ENCODE results near the gene IL12RB2. TPM values are rescaled to one million over a fixed set of nuclear protein-coding genes. Genes with fewer than 3 reads are reported as not detected.
"Not testable (repeated sequence)": the region's sequence is repeated elsewhere in the genome, so short reads cannot be mapped to it uniquely, and the experiment has no call there.

The IL12RB2 gene
- total RNA-seq, 2 donors from 2014 or later: 1.3 to 3.3 TPM

DNA sequence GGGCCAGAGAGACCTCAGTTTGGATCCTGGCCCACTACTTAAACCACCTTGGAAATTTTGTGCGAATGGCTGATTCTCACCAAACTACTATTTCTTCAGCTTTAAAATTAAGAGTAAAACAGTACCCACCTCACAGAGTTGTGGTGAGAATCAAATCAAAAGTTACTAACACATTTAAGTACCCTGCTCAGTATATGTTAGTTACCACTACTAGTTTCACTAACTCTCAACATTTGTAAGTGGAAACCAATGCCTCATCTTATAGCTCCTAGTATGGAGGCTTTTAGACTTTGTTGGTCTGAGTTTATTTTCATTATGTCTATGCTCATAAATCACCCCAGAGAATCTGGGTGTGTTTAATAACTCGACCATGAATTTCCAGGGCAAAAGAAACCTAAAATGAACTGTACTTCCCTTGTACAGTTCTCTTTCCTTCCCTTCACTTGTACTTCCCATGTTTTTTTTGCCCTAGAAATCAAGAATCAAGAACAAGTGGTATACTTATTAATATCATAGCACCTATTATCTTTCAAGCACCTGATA lies 134.1 kb downstream of the IL12RB2 start:
- peaks cover 5% of the 10 kb centered on the region for H3K4me1 ChIP-seq
- TF ChIP-seq, protein P1, sequence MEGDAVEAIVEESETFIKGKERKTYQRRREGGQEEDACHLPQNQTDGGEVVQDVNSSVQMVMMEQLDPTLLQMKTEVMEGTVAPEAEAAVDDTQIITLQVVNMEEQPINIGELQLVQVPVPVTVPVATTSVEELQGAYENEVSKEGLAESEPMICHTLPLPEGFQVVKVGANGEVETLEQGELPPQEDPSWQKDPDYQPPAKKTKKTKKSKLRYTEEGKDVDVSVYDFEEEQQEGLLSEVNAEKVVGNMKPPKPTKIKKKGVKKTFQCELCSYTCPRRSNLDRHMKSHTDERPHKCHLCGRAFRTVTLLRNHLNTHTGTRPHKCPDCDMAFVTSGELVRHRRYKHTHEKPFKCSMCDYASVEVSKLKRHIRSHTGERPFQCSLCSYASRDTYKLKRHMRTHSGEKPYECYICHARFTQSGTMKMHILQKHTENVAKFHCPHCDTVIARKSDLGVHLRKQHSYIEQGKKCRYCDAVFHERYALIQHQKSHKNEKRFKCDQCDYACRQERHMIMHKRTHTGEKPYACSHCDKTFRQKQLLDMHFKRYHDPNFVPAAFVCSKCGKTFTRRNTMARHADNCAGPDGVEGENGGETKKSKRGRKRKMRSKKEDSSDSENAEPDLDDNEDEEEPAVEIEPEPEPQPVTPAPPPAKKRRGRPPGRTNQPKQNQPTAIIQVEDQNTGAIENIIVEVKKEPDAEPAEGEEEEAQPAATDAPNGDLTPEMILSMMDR (IDR thresholded peaks at IDR 0.05): no peak
- H3K36me3 ChIP-seq (replicated peaks in 1 of 2; ENCODE audit: insufficient read depth in 1 of 2, low read depth in 2 of 2): no peaks in the 10 kb centered on the region
- H3K9me3 ChIP-seq: no peaks in the 10 kb centered on the region
- no peak overlapping the region for H3K4me3 ChIP-seq
- intact Hi-C loops (cut with DNase I): no loop called here
- no peak for ATAC-seq
- no peaks in the 10 kb centered on the region for H3K27me3 ChIP-seq
- DNase-seq: no peak
- H3K27ac ChIP-seq: no peak overlapping the region
- WGBS, 2 donors: 78 to 84% methylated on average over 2 of the region's 2 CpGs

DNA sequence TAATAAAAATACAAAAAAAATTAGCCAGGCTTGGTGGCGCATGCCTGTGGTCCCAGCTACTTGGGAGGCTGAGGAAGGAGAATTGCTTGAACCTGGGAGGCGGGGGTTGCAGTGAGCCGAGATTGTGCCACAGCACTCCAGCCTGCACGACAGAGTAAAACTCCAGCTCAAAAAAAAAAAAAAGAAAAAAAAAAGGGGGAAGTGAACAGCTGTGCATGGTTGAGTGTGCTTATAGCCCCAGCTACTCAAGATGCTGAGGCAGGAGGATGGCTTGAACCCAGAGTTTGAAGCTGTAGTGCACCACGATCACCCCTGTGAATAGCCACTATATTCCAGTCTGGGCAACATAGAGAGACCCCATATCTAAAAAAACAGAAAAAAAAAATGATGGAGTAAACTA lies 138.3 kb downstream of the IL12RB2 start:
- H3K9me3 ChIP-seq; ATAC-seq; DNase-seq; H3K4me1 ChIP-seq; H3K36me3 ChIP-seq (replicated peaks in 1 of 2; ENCODE audit: insufficient read depth in 1 of 2, low read depth in 2 of 2); H3K27me3 ChIP-seq; intact Hi-C loops (cut with DNase I); H3K4me3 ChIP-seq; H3K27ac ChIP-seq: not testable (repeated sequence)
- WGBS, 2 donors: 74 to 81% methylated on average over 4 to 5 of the region's 5 CpGs

Small RNA genes lying within 50 kb of the gene (small RNA-seq; reads per million reads assigned to genes)
- gene RNU4ATAC4P (not detected), gene RNU6-387P (not detected)

Other genes with a start within 250 kb of the IL12RB2 start
- not detected for gene C1orf141, start 172.9 kb upstream of the IL12RB2 start, total RNA-seq
- under 1 TPM in 1 of 2 donors, not detected in 1; 0.26 TPM for gene IL23R, start 141.4 kb upstream of the IL12RB2 start, total RNA-seq
- gene SERBP1, start 122.5 kb downstream of the IL12RB2 start, total RNA-seq: 100 to 1,000 TPM in 1 of 2 donors, 10 to 100 TPM in 1; 77.5 to 123 TPM

Data from body of pancreas (tissue), 4 donors.